ENCODE results near the gene POU2AF2.
"Not testable (repeated sequence)": the region's sequence is repeated elsewhere in the genome, so short reads cannot be mapped to it uniquely, and the experiment has no call there.

The POU2AF2 gene

GRCh38 chr11:111272420-111272819, 26.9 kb downstream of the POU2AF2 start:
- no peaks in the 10 kb centered on the region for H3K36me3 Mint-ChIP-seq
- H3K4me1 Mint-ChIP-seq, result peaks cover 6% of the 10 kb centered on the region
- H3K4me3 Mint-ChIP-seq, result no peak overlapping the region
- CTCF ChIA-PET, result interaction anchor here (0.9 to 1.6 kb wide), 2 partner anchors 9 to 10 kb away, joined by 3 to 6 read pairs; no protein-coding TSS in a partner anchor
- H3K27ac Mint-ChIP-seq, result no peak overlapping the region
- peaks cover 5% of the 10 kb centered on the region for H3K27me3 Mint-ChIP-seq
- H3K9me3 Mint-ChIP-seq, result no peaks in the 10 kb centered on the region
- DNase-seq, result no peak

DNA sequence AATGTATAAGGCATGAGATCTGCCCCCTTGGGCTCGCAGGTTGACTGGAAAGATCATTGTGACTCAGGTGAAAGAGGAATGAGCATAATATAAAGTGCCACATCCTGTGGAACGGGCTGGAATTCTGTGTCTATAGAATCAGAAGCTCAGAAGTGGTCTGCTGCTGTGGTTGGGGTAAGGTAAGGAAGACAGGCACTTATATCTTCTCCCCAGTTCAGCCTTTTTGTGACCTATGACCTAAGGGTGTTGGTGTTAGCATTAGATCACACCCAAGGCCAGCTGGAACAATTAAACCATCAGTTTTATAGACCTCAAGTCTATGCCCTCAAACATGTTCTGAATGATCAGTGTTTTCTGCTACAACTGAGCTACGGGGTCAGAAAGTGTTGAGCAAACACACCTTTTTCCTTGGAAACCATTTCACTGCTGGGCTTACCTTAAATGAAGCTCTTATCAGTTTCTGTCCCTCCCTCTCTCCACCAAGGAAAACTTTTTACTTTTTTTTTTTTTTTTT, 37.1 kb downstream of the POU2AF2 start:
- Mint-ChIP-seq H3K27ac (no peak overlapping the region), H3K4me3 (no peak overlapping the region), H3K9me3 (no peaks in the 10 kb centered on the region), H3K27me3 (peaks cover under 1% of the 10 kb centered on the region), H3K4me1 (no peaks in the 10 kb centered on the region), H3K36me3 (no peaks in the 10 kb centered on the region)
- CTCF ChIA-PET, result interaction anchor here (0.6 to 11.7 kb wide), 15 partner anchors 11 to 818 kb away, joined by 3 to 344 read pairs (median 5); no protein-coding TSS in a partner anchor
- DNase-seq, result no peak

- Mint-ChIP-seq H3K4me1 (no peaks in the 10 kb centered on the region), H3K27me3 (no peaks in the 10 kb centered on the region), H3K27ac (no peak overlapping the region), H3K9me3 (no peaks in the 10 kb centered on the region), H3K36me3 (no peaks in the 10 kb centered on the region), H3K4me3 (no peak overlapping the region)
- DNase-seq, result no peak
- CTCF ChIA-PET, result interaction anchor here (0.9 to 11.7 kb wide), 6 partner anchors 14 to 163 kb away, joined by 4 to 344 read pairs (median 14); no protein-coding TSS in a partner anchor
Observed at GRCh38 chr11:111283945-111284481, 38.5 kb downstream of the POU2AF2 start.

DNA sequence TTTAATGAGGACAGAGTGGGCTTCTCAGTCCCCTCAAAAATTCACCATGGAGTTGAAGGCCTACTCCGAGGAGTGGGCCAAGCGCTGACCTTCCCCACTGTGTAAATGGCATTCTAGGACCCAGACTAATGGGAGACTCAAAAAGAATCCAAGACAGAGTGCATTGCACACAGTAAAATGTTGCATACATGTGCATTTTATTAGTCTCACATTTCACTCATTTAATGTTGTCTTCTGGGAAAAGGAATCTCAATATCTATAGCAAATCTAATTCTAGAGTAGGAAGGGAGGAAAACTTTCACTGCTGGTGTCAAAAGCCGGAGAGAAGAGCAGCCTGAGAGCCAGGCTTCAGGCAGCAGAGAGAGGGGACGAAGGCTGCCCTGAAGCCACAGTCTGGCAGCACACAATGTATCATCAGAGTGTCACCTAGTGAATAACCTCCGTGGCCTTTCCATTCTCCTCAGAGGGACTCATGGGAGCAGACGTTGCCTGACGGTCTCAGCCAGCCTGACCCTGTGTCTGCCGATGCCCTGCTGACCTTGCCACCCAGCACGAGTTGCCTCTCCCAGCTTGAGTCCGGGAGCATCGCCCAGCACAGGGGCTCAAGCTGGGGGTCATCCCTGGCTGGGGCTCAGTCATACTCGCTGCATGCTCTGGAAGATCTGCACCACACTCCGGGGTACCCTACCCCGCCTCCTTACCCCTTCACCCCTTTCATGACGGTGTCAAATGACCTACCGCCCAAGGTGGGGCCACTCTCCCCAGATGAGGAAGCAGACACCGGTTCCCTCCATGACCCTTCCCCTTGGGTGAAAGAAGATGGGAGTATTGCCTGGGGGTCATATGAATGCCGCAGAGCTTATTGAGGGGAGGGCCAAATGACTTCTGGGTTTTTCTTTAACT, 39.9 kb downstream of the POU2AF2 start:
- Mint-ChIP-seq H3K27me3 (no peaks in the 10 kb centered on the region), H3K36me3 (no peaks in the 10 kb centered on the region), H3K9me3 (no peaks in the 10 kb centered on the region), H3K4me1 (no peaks in the 10 kb centered on the region), H3K27ac (no peak overlapping the region), H3K4me3 (no peak overlapping the region)
- CTCF ChIA-PET, result interaction anchor here (2.4 to 11.7 kb wide), 4 partner anchors 139 to 161 kb away, joined by 10 to 344 read pairs (median 34); no protein-coding TSS in a partner anchor
- DNase-seq, result no peak

DNA sequence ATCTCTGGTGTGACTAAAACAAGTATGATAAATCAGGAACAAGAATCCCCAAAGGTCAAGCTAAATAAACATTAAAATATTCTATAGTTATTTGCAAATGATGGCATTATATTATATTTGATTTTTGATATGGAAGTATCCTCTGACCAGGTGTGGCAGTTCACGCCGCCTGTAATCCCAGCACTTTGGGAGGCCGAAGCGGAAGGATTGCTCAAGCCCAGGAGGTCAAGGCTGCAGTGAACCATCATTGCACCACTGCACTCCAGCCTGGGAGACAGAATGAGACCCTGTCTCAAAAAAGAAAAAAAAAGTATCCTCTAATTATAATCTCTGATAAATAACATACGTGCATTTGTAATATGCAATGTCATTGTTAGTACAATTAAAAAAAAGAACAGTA, 46.2 kb downstream of the POU2AF2 start:
- DNase-seq, result no peak
- no peaks in the 10 kb centered on the region for H3K36me3 Mint-ChIP-seq
- CTCF ChIA-PET, result no interaction called here
- H3K4me3 Mint-ChIP-seq, result no peak overlapping the region
- H3K27ac Mint-ChIP-seq, result no peak overlapping the region
- no peaks in the 10 kb centered on the region for H3K9me3 Mint-ChIP-seq
- peaks cover 8% of the 10 kb centered on the region for H3K27me3 Mint-ChIP-seq
- no peaks in the 10 kb centered on the region for H3K4me1 Mint-ChIP-seq

GRCh38 chr11:111292408-111292807, 46.9 kb downstream of the POU2AF2 start:
- CTCF ChIA-PET, DNase-seq, H3K4me3 Mint-ChIP-seq, H3K27ac Mint-ChIP-seq, H3K9me3 Mint-ChIP-seq, H3K4me1 Mint-ChIP-seq, H3K36me3 Mint-ChIP-seq: not testable (repeated sequence)
- peaks cover 15% of the 10 kb centered on the region for H3K27me3 Mint-ChIP-seq

DNA sequence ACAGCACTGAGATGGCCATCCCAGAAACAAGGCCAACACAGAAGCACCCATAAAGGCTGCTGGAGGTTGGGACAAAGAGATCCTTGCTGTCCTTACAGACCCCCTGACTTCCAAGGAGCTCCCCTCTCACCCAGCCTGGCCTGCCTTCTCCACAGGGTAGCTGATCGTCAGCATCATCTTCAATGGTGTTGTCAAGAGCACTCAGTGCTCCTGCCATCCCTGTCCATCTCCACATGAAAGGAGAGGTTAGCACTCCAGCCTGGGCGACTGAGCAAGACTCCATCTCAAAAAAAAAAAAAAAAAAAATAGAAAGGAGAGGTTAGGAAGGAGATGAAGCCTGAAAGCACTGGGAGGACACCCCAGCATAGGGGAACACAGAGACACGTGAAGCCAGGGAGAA, 50.7 kb downstream of the POU2AF2 start:
- DNase-seq, result no peak
- CTCF ChIA-PET, result interaction anchor here (1.0 to 1.7 kb wide), 2 partner anchors 13 to 131 kb away, joined by 3 read pairs; no protein-coding TSS in a partner anchor
- H3K36me3 Mint-ChIP-seq, result no peaks in the 10 kb centered on the region
- no peak overlapping the region for H3K4me3 Mint-ChIP-seq
- H3K9me3 Mint-ChIP-seq, result no peaks in the 10 kb centered on the region
- peaks cover 3% of the 10 kb centered on the region for H3K4me1 Mint-ChIP-seq
- no peak overlapping the region for H3K27ac Mint-ChIP-seq
- peaks cover 53% of the 10 kb centered on the region for H3K27me3 Mint-ChIP-seq

- no peak for DNase-seq
- Mint-ChIP-seq H3K4me3 (no peak overlapping the region), H3K36me3 (no peaks in the 10 kb centered on the region), H3K9me3 (no peaks in the 10 kb centered on the region), H3K27ac (no peak overlapping the region), H3K4me1 (peaks cover 3% of the 10 kb centered on the region), H3K27me3 (peaks cover 60% of the 10 kb centered on the region)
- CTCF ChIA-PET, result no interaction called here
Observed at GRCh38 chr11:111297696-111298095, 52.2 kb downstream of the POU2AF2 start.

DNA sequence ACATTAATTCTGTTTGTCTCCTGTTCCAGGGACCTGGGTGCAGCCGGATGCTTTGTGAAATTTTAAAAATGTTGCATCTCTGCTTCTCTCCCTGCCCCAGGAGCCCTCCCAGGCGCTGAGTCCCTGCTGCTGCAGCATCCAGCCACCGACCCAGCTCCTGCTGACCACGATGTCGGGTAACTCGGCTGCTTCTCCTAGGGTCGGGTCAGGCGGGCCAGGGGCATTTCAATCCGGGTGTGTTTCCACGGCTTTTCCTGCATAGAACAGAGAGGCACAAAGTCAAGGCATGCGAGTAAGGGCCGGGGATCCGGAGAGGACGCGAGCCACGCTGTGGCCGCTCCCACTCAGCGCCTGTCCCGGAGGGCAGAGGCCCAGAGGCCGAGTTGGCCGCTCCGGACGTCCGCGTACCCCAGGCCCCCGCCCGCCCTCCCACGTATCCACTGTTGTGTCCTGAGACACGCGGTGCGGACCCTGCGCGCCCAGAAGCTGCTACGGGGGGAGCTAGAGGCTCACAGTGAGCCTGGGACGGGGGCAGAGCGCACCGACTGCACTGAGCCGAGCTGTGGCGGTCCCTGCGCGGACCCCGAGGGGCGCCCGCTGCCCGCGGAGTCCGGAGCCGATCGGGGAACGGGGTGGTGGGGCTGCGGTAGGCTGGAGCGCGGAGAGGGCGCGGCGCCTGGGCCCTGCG, 53.0 kb downstream of the POU2AF2 start, which contains the start of gene POU2AF3:
POU2AF3 (plus strand) TSS at position 134 of the 688 bp plus-strand sequence; CDS start at position 170, 36 bp downstream.
- Mint-ChIP-seq H3K9me3 (no peaks in the 10 kb centered on the region), H3K27ac (no peak within 1 kb of the TSS), H3K27me3 (peaks cover 62% of the 10 kb centered on the region), H3K4me1 (peaks cover 3% of the 10 kb centered on the region), H3K4me3 (no peak within 1 kb of the TSS), H3K36me3 (no peaks in the 10 kb centered on the region)
- no peak for DNase-seq
- CTCF ChIA-PET, result interaction anchor here (0.7 kb wide), 1 partner anchor 122 kb away, joined by 3 read pairs; no protein-coding TSS in a partner anchor

GRCh38 chr11:111299101-111300026, 53.8 kb downstream of the POU2AF2 start:
- no peak overlapping the region for H3K4me3 Mint-ChIP-seq
- DNase-seq, result no peak
- CTCF ChIA-PET, result interaction anchor here (0.7 to 1.1 kb wide), 3 partner anchors 121 to 147 kb away, joined by 3 read pairs; no protein-coding TSS in a partner anchor
- H3K9me3 Mint-ChIP-seq, result no peaks in the 10 kb centered on the region
- no peaks in the 10 kb centered on the region for H3K36me3 Mint-ChIP-seq
- no peak overlapping the region for H3K27ac Mint-ChIP-seq
- H3K4me1 Mint-ChIP-seq, result peaks cover 3% of the 10 kb centered on the region
- H3K27me3 Mint-ChIP-seq, result peaks cover 63% of the 10 kb centered on the region

- no peak overlapping the region for H3K27ac Mint-ChIP-seq
- no peaks in the 10 kb centered on the region for H3K36me3 Mint-ChIP-seq
- H3K4me3 Mint-ChIP-seq, result no peak overlapping the region
- peaks cover 72% of the 10 kb centered on the region for H3K27me3 Mint-ChIP-seq
- CTCF ChIA-PET, result interaction anchor here (0.6 to 1.0 kb wide), 3 partner anchors 9 to 511 kb away, joined by 3 to 4 read pairs (median 3); no protein-coding TSS in a partner anchor
- H3K4me1 Mint-ChIP-seq, result peaks cover 3% of the 10 kb centered on the region
- no peaks in the 10 kb centered on the region for H3K9me3 Mint-ChIP-seq
- DNase-seq, result no peak
Observed at GRCh38 chr11:111300569-111300968, 55.0 kb downstream of the POU2AF2 start.

DNA sequence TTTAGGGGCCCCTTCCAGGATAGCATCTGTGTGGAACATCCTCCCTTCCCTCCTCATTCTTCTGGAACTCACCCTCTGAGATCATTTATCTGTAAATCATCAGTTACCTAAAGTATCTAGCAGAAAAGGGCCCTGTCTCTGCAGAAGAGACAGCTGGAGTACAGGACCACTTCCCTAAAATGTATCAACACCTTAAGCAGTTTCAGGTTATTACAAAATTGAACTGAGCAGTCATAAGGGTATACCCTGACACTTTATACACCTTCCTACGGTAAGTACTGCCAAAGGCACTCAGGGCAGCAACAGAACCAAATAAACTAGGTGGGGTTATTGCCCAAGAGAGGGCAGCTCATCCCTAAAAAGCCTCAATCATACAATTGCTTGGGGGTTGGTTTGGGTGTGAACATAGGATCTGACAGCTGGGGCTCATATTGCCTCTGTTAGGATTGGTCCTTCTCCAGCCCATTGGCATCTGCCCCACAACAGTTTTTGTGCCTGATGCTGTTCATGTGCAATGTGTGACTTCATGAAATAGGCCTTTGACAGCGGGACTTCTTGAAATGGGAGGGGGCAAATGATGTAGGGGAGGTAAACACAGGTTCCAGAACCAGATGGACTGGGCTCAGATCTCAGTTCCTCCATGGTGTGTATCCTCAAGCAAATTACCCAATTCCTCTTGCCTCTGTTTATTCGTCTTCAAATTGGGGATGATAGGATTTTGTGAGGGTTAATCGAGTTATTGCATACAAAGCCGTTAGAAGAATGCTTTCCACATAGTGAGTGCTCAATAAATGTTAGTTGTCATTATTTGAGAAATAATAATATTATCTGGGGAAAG, 55.7 kb downstream of the POU2AF2 start:
- peaks cover 3% of the 10 kb centered on the region for H3K4me1 Mint-ChIP-seq
- no peaks in the 10 kb centered on the region for H3K9me3 Mint-ChIP-seq
- no peak overlapping the region for H3K27ac Mint-ChIP-seq
- peaks cover 74% of the 10 kb centered on the region for H3K27me3 Mint-ChIP-seq
- CTCF ChIA-PET, result interaction anchor here (0.6 to 1.0 kb wide), 3 partner anchors 8 to 511 kb away, joined by 3 to 4 read pairs (median 3); no protein-coding TSS in a partner anchor
- DNase-seq, result no peak
- H3K36me3 Mint-ChIP-seq, result no peaks in the 10 kb centered on the region
- no peak overlapping the region for H3K4me3 Mint-ChIP-seq
